Stomach (tissue), 4 donors: ENCODE measurements around the gene HERPUD2.

Experiments
- POLR2A ChIP-seq, 4 donors: fragments of 450-650 bp; IDR thresholded peaks; one replicate each; pipeline ENCODE4 v1.6.1; 2016; ENCODE audit warnings: antibody characterized with exemption in 4 of 4, control low read depth in 2 of 4, mild to moderate bottlenecking in 1 of 4, moderate library complexity in 1 of 4
- POLR2AphosphoS5 ChIP-seq, 3 donors: sonication (generic); formaldehyde crosslinking; IDR thresholded peaks; one replicate each; pipeline ENCODE4 v1.6.1; 2016; ENCODE audit warnings: antibody characterized with exemption in 3 of 3
- TF ChIP-seq, protein P1 (sequence below), 7 experiments: fragments of 450-650 bp in 4 of 7; fragments of 200-600 bp in 3 of 7; sonication (generic) in 3 of 7; IDR thresholded peaks; one replicate each; pipeline ENCODE4 v1.5.1; 2016 to 2019; ENCODE audit warnings: antibody characterized with exemption in 7 of 7, control low read depth in 2 of 7, mild to moderate bottlenecking in 1 of 7

DNA sequence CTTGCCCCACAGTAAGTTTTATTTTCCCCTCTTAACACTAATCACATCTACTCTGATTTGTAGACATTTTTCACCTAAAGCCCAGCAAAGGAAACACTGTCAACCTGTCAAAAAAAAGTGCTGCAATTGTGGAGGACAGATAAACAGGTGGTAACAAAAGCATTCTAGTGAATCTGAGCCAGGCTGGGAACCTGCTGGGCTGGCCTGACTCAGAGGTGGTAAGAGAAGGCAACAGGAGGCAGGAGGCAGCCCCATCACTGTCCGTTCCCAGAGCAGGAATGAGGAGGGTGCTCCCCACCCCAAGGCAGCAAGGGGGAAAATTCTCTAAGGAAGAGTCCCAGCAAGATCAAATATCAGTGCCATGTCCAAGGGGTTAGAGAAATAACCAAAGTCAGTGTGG, 19.5 kb upstream of the HERPUD2 start:
- TF ChIP-seq, protein P1, sequence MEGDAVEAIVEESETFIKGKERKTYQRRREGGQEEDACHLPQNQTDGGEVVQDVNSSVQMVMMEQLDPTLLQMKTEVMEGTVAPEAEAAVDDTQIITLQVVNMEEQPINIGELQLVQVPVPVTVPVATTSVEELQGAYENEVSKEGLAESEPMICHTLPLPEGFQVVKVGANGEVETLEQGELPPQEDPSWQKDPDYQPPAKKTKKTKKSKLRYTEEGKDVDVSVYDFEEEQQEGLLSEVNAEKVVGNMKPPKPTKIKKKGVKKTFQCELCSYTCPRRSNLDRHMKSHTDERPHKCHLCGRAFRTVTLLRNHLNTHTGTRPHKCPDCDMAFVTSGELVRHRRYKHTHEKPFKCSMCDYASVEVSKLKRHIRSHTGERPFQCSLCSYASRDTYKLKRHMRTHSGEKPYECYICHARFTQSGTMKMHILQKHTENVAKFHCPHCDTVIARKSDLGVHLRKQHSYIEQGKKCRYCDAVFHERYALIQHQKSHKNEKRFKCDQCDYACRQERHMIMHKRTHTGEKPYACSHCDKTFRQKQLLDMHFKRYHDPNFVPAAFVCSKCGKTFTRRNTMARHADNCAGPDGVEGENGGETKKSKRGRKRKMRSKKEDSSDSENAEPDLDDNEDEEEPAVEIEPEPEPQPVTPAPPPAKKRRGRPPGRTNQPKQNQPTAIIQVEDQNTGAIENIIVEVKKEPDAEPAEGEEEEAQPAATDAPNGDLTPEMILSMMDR (IDR thresholded peaks at IDR 0.05), result no peak
- no peak for TF ChIP-seq POLR2A (IDR thresholded peaks at IDR 0.05)
- no peak for TF ChIP-seq POLR2AphosphoS5 (IDR thresholded peaks at IDR 0.05)
